Thyroid gland (tissue), 4 donors: ENCODE measurements around the gene SLC9C2.

Source experiments
- CTCF ChIP-seq, 6 experiments: fragments of 200-600 bp in 3 of 6; fragments of 450-650 bp in 3 of 6; sonication (generic) in 3 of 6; IDR thresholded peaks; one replicate each; pipeline ENCODE4 v1.5.1; 2016 to 2019; ENCODE audit warnings: antibody characterized with exemption in 6 of 6, mild to moderate bottlenecking in 2 of 6, inconsistent platforms in 1 of 6, moderate library complexity in 1 of 6
- POLR2A ChIP-seq, 2 donors: fragments of 450-650 bp; IDR thresholded peaks; one replicate each; pipeline ENCODE4 v1.6.1; 2017; ENCODE audit warnings: antibody characterized with exemption in 2 of 2, mild to moderate bottlenecking in 2 of 2, moderate library complexity in 1 of 2

- TF ChIP-seq CTCF (IDR thresholded peaks at IDR 0.05) = no peak
- no peak for TF ChIP-seq POLR2A (IDR thresholded peaks at IDR 0.05)
Measured at GRCh38 chr1:173532237-173532636, 70.6 kb downstream of the SLC9C2 start.
